Activated gamma-delta T cell treated with Interleukin-2 at 50 U/mL for 16 hours (primary cell): ENCODE measurements around the gene TDP2.
A peak's percentile ranks its signal among the peaks of the same experiment; 100 is the strongest.
"Not testable (repeated sequence)": the region's sequence is repeated elsewhere in the genome, so short reads cannot be mapped to it uniquely, and the experiment has no call there.

Experiments used
- DNase-seq: peaks from one replicate; pipeline ENCODE4 v3.0.0-alpha.2; 2020

TDP2 gene

DNA sequence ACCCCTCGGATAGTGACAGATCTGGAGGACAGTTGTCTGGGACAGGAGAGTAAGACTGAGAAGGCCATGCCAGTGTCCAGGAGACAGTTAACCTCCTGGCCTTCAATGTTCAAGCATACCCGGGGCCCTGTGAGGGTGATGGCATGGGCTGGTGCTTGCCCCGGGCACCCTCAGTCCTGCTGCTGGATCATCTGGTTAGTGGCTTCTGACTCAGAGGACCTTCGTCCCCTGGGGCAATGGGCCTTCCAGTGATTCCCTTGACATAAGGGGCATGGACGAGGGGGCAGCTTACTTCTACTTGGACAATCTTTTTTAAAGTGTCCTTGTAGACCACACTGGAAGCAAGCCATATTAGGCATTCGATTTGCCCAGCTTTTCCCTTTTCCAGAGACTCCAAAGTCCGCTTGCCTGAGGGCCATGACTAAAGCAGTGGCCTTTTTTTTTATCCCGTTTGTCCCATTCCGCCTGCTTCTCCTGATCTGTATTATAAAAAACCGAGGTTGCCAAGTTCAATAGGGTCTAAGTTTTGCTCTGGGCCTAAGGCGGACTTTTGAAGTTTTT lies 12.2 kb upstream of the TDP2 start:
- not testable (repeated sequence) for DNase-seq

DNA sequence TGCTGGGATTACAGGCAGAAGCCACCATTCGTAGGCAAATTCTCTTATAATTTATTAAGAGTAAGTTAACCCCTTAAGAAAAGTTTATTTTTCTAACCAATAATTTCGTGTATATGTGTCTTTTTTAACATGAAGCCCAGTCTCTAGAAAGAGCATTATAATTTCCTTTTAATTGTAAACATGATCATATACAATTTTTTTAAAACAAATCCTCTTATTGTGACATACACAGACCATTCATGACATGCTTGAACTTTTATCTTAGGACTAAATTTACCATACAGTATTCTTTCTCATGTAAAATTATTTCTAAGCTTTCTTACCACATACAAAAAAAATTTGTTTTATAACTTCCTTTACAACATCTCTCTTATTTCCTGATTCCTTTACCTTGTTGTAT lies 6.9 kb upstream of the TDP2 start:
- DNase-seq: no peak

- no peak for DNase-seq
Observed at GRCh38 chr6:24672620-24673182, 6.0 kb upstream of the TDP2 start.

GRCh38 chr6:24671077-24671476 lies 4.4 kb upstream of the TDP2 start:
- DNase-seq: not testable (repeated sequence)

DNA sequence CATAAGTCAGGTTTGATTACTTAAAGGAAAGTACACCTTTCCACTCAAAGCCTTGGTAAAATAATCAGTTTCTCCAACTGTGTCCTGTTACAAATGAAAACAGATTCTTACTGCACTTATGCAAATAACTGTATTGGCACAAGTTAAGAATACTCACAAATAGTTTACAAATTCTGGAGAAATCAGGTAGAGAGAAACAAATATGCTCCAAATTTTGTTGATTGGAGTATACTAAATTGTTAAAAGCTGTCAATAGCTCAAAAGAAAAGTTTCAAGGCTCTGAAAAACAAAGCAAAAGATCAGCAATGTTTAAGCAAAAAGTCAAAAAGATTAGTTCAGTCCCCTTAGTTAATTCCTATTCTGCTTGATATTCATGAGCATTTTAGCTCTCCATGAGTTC lies 3.8 kb upstream of the TDP2 start:
- DNase-seq: not testable (repeated sequence)

DNA sequence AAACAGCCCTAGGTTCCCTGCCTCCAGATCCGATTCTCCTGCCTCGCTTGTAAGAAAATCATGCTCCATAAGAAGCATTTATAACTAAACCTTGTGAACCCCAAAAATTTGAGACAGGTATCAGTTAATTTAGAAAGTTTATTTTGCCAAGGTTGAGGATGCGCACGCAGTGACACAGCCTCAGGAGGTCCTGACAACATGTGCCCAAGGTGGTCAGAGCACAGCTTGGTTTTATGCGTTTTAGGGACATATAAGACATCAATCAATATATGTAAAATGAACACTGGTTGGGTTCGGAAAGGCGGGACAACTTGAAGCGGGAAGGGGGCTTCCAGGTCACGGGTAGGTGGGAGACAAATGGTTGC lies 2.3 kb upstream of the TDP2 start:
- no peak for DNase-seq

DNA sequence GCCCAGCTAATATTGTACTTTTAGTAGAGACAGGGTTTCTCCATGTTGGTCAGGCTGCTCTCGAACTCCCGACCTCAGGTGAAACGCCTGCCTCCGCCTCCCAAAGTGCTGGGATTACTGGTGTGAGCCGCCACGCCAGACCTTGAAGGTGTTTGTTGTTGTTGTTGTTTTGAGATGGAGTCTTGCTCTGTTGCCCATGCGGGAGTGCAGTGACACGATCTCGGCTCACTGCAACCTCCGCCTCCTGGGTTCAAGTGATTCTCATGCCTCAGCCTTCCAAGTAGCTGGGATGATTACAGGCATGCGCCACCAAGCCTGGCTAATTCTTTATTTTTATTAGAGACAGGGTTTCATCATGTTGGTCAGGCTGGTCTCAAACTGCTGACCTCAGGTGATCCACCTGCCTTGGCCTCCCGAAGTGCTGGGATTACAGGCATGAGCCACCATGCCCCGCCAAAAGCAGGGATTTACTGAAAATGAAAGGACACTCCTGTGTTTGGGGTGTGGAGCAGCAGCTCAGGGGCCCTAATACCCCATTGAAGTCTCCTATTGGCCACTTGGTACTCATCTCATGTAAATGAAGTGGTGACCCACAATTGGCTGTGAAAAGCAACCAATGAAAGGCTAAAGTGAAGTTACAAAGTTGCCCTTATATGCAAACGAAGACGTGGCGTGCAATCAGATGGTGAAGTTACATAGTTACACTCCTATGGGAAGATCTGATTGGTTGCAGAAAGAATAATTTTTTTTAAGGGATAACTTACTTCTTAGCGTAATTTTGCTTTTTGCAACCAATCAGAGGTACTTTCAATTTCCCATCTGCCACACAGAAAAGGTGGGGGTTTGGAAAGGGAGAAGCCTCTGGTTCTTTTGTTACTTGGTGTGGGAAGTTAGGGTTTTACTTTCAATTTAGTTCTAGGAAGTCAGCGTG lies 1.6 kb upstream of the TDP2 start:
- not testable (repeated sequence) for DNase-seq

DNA sequence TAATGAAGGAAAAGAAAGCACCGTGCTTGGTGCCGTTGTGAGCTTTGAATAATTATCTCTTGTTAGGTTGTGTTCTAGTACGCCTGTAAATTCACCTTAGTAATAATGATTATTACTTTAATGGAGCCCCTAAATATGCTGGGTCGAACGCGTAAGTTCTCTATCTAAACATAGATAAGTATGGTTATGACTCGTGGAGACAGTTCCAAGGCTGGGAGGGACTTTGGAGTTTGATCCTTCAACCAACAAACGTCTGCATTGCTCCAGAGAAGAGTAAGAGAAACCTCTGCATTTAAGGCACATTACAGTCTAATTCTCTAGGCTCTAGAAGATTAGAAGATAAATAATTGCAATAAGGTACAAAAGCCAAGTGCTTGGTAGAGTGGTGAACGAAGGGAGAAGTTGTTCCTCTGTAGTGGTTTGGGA lies 692 bp upstream of the TDP2 start:
- DNase-seq: no peak

GRCh38 chr6:24666097-24666640 lies 530 bp downstream of the TDP2 start:
- DNase-seq: peak; percentile 36

- DNase-seq: no peak
Observed at GRCh38 chr6:24664046-24664987, 2.4 kb downstream of the TDP2 start.

DNA sequence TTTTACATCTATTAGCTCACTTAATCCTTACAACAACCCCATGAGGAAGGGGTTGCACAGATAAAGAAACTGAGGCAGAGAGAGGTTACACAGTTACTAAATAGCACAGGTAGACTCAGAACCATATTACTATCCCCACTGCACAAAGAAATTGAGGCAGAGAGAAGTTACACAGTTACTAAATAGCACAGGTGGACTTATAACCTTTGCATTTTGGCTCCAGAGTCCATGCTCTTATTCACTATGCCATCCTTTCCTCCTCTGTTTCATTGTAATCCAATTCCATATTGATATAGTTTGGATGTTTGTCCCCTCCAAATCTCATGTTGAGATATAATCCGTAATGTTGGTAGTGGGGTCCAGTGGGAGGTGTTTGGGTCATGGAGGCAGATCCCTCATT lies 3.5 kb downstream of the TDP2 start:
- no peak for DNase-seq

- no peak for DNase-seq
Observed at GRCh38 chr6:24662236-24662635, 4.5 kb downstream of the TDP2 start.

GRCh38 chr6:24661759-24662158 lies 4.9 kb downstream of the TDP2 start:
- DNase-seq: not testable (repeated sequence)

- no peak for DNase-seq
Observed at GRCh38 chr6:24660105-24660504, 6.6 kb downstream of the TDP2 start.

DNA sequence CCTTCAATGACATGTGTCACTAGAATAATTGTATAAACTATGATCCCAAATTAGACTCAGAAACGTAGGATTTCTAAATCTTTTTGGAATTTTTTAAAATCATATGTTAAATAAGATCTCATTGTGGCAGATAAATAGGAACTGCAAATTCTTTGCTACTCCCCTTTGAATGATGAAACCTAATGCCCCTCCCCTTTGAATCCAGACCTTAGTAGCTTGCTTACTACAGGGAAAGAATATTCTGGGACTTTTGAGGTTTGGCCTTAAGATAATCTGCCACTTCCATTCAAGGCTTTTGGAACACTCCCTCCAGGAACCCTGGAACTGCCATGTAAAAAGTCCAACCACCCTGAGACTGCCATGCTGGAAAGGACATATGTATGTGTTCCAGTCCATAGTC lies 7.1 kb downstream of the TDP2 start:
- no peak for DNase-seq

- no peak for DNase-seq
Observed at GRCh38 chr6:24658573-24659560, 7.8 kb downstream of the TDP2 start.

- no peak for DNase-seq
Observed at GRCh38 chr6:24655215-24655614, 11.5 kb downstream of the TDP2 start.

- no peak for DNase-seq
Observed at GRCh38 chr6:24650365-24650764, 16.3 kb downstream of the TDP2 start.

- no peak for DNase-seq
Observed at GRCh38 chr6:24649691-24650090, 17.0 kb downstream of the TDP2 start.

- DNase-seq: no peak
Observed at GRCh38 chr6:24648276-24648675, 18.4 kb downstream of the TDP2 start.

GRCh38 chr6:24646771-24647170 lies 19.9 kb downstream of the TDP2 start:
- no peak for DNase-seq
